Liver (tissue), 9 donors: ENCODE measurements around the gene CYP1B1. TPM values are rescaled to one million over a fixed set of nuclear protein-coding genes. Genes with fewer than 3 reads are reported as not detected.

Experiments used
- DNase-seq: peaks from one replicate; pipeline ENCODE4 v3.0.0-alpha.2; 2017; ENCODE audit warnings: low spot score
- H3K27ac ChIP-seq, 2 donors: one replicate each; pipeline ENCODE4 v1.7.0; 2013; ENCODE audit warnings: inconsistent platforms in 2 of 2, low read length in 2 of 2, control low read depth in 1 of 2, low read depth in 1 of 2, mild to moderate bottlenecking in 1 of 2
- H3K27me3 ChIP-seq, 4 donors: one replicate each; pipeline versions ENCODE4 v1.6.1 to v1.7.0; 2013; ENCODE audit warnings: low read length in 3 of 4, inconsistent platforms in 1 of 4, mild to moderate bottlenecking in 1 of 4, moderate library complexity in 1 of 4; ENCODE audit not compliant: control insufficient read depth in 4 of 4, insufficient read depth in 4 of 4
- H3K36me3 ChIP-seq, 4 donors: one replicate each; pipeline versions ENCODE4 v1.6.1 to v1.7.0; 2013; ENCODE audit warnings: low read length in 3 of 4, mild to moderate bottlenecking in 3 of 4, low read depth in 1 of 4, moderate library complexity in 1 of 4; ENCODE audit not compliant: control insufficient read depth in 4 of 4, insufficient read depth in 3 of 4
- H3K4me1 ChIP-seq, 4 donors: one replicate each; pipeline versions ENCODE4 v1.6.1 to v1.7.0; 2013; ENCODE audit warnings: low read length in 3 of 4, mild to moderate bottlenecking in 3 of 4, moderate library complexity in 1 of 4; ENCODE audit not compliant: control insufficient read depth in 4 of 4, insufficient read depth in 4 of 4
- H3K4me3 ChIP-seq, 3 donors: one replicate each; pipeline versions ENCODE4 v1.6.1 to v1.7.0; 2013; ENCODE audit warnings: low read length in 3 of 3, control low read depth in 1 of 3, low read depth in 1 of 3, mild to moderate bottlenecking in 1 of 3
- H3K9ac ChIP-seq, 2 donors: one replicate each; pipeline ENCODE4 v1.7.0; 2013; ENCODE audit warnings: low read length in 2 of 2, mild to moderate bottlenecking in 2 of 2, moderate library complexity in 2 of 2, control low read depth in 1 of 2, low read depth in 1 of 2
- H3K9me3 ChIP-seq, 4 donors: one replicate each; pipeline versions ENCODE4 v1.6.1 to v1.7.0; 2013; ENCODE audit warnings: low read length in 3 of 4; ENCODE audit not compliant: control insufficient read depth in 4 of 4
- ATF3 ChIP-seq: IDR thresholded peaks from 2 replicates; pipeline ENCODE4 v1.6.1; 2016; ENCODE audit warnings: antibody characterized with exemption
- CTCF ChIP-seq: fragments of 150-350 bp; IDR thresholded peaks from 2 replicates; pipeline ENCODE4 v1.5.1; 2017; ENCODE audit warnings: improper control_type of control experiment, low read depth, low read length; ENCODE audit not compliant: missing input control
- EGR1 ChIP-seq, 2 donors: IDR thresholded peaks; 2 replicates each; pipeline ENCODE4 v1.6.1; 2016 to 2018; ENCODE audit warnings: antibody characterized with exemption in 2 of 2, low read depth in 2 of 2
- FOXA1 ChIP-seq: IDR thresholded peaks from 2 replicates; pipeline ENCODE4 v1.6.1; 2016; ENCODE audit warnings: antibody characterized with exemption
- FOXA2 ChIP-seq: IDR thresholded peaks from 2 replicates; pipeline ENCODE4 v1.6.1; 2016; ENCODE audit warnings: antibody characterized with exemption
- GABPA ChIP-seq, 2 donors: IDR thresholded peaks in 1 of 2; conservative IDR thresholded peaks in 1 of 2; 2 replicates each; pipeline ENCODE4 v1.6.1; 2016; ENCODE audit warnings: antibody characterized with exemption in 2 of 2, mild to moderate bottlenecking in 1 of 2, moderate library complexity in 1 of 2
- HNF4A ChIP-seq, 2 donors: conservative IDR thresholded peaks; 2 replicates each; pipeline ENCODE4 v1.6.1; 2016; ENCODE audit warnings: antibody characterized with exemption in 2 of 2, mild to moderate bottlenecking in 2 of 2
- HNF4G ChIP-seq: IDR thresholded peaks from 2 replicates; pipeline ENCODE4 v1.6.1; 2016; ENCODE audit warnings: antibody characterized with exemption
- JUND ChIP-seq, 2 donors: IDR thresholded peaks; 2 replicates each; pipeline ENCODE4 v1.6.1; 2016; ENCODE audit warnings: antibody characterized with exemption in 2 of 2
- MAX ChIP-seq: IDR thresholded peaks from 2 replicates; pipeline ENCODE4 v1.6.1; 2016; ENCODE audit warnings: antibody characterized with exemption
- NR2F2 ChIP-seq: IDR thresholded peaks from 2 replicates; pipeline ENCODE4 v1.6.1; 2016; ENCODE audit warnings: antibody characterized with exemption
- RAD21 ChIP-seq, 2 donors: IDR thresholded peaks; 2 replicates each; pipeline ENCODE4 v1.6.1; 2016; ENCODE audit warnings: antibody characterized with exemption in 2 of 2, mild to moderate bottlenecking in 2 of 2
- REST ChIP-seq: IDR thresholded peaks from 2 replicates; pipeline ENCODE4 v1.6.1; 2016; ENCODE audit warnings: antibody characterized with exemption, mild to moderate bottlenecking
- RXRA ChIP-seq, 2 donors: IDR thresholded peaks; 2 replicates each; pipeline ENCODE4 v1.6.1; 2017 to 2018; ENCODE audit warnings: antibody characterized with exemption in 2 of 2, mild to moderate bottlenecking in 1 of 2
- SP1 ChIP-seq: IDR thresholded peaks from 2 replicates; pipeline ENCODE4 v1.6.1; 2018; ENCODE audit warnings: antibody characterized with exemption, mild to moderate bottlenecking
- TAF1 ChIP-seq: conservative IDR thresholded peaks from 2 replicates; pipeline ENCODE4 v1.6.1; 2016; ENCODE audit warnings: antibody characterized with exemption, mild to moderate bottlenecking
- YY1 ChIP-seq: IDR thresholded peaks from 2 replicates; pipeline ENCODE4 v1.6.1; 2016; ENCODE audit warnings: antibody characterized with exemption, mild to moderate bottlenecking
- ZBTB33 ChIP-seq: IDR thresholded peaks from 2 replicates; pipeline ENCODE4 v1.6.1; 2016; ENCODE audit warnings: antibody characterized with exemption
- WGBS: extraction: QIAGEN DNeasy Blood & Tissue Kit; methylation state at CpG from one replicate; pipeline ENCODE4 v1.1.7; 2013; 5-methylcytosine and 5-hydroxymethylcytosine counted together
- polyA plus RNA-seq, 2 donors: library from polyadenylated mRNA; stranded (reverse) in 1 of 2; unstranded in 1 of 2; fragments of 200-250 nt in 1 of 2; fragments of >200 nt in 1 of 2; fragmentation: Nextera tagmentation in 1 of 2; extraction: Ambion mirVana in 1 of 2; gene quantifications; one replicate each; pipeline versions ENCODE4 v1.2.1 to v1.2.3, GENCODE V29; 2013 to 2015
- total RNA-seq, 2 donors: library from RNA; depleted of rRNA; stranded (reverse); fragments of >200 nt; gene quantifications; one replicate each; pipeline ENCODE4 v1.2.3, GENCODE V29; 2014
- donor health status: healthy.
- donor health status: healthy.
- donor health status: healthy.
- donor health status: healthy.
- donor health status: healthy.

The CYP1B1 gene
- total and polyA plus RNA-seq, 4 donors, result 0.84 to 6.8 (median 3.2) TPM

GRCh38 chr2:38057651-38058410, 18.1 kb downstream of the CYP1B1 start:
- Histone ChIP-seq H3K27ac (no peak overlapping the region), H3K4me1 (no peaks in the 10 kb centered on the region), H3K36me3 (no peaks in the 10 kb centered on the region), H3K4me3 (no peak overlapping the region), H3K9ac (no peak overlapping the region), H3K27me3 (no peaks in the 10 kb centered on the region), H3K9me3 (no peaks in the 10 kb centered on the region)
- DNase-seq, result no peak
- TF ChIP-seq NR2F2 (no peak), SP1 (no peak), TAF1 (no peak), JUND (IDR thresholded peaks at IDR 0.05) (no peak)
- 80% methylated on average over 3 of the region's 3 CpGs for WGBS

DNA sequence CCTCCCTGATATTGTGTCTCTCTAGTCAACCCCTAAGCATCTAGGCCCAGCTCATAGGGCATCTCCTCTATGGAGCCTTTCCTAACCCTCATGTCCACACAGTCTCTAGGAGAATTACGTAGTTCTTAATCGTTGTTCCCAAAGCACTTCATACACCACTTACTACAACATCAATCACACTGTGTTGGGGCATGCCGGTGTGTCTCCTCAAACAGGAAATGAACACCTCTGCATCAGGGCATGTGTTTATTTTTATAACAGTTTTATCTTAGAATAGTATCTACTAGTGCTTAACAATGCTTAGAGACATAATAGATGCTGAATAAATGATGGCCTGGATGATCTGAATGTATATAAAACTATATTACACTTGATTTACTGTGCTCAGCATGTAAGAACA, 19.7 kb downstream of the CYP1B1 start:
- no peak overlapping the region for H3K27ac ChIP-seq
- H3K27me3 ChIP-seq, result no peaks in the 10 kb centered on the region
- DNase-seq, result no peak
- no peak overlapping the region for H3K4me3 ChIP-seq
- no peaks in the 10 kb centered on the region for H3K4me1 ChIP-seq
- no peaks in the 10 kb centered on the region for H3K36me3 ChIP-seq
- TF ChIP-seq GABPA (IDR thresholded peaks at IDR 0.05 in 1 of 2, conservative IDR thresholded peaks at IDR 0.05 in 1 of 2) (no peak), ZBTB33 (no peak), RXRA (IDR thresholded peaks at IDR 0.05) (no peak), HNF4G (no peak), EGR1 (IDR thresholded peaks at IDR 0.05; ENCODE audit: low read depth in 2 of 2) (no peak), RAD21 (IDR thresholded peaks at IDR 0.05) (no peak), YY1 (no peak), FOXA2 (no peak), CTCF (no peak), MAX (no peak), SP1 (no peak), FOXA1 (no peak), ATF3 (no peak), TAF1 (no peak), JUND (IDR thresholded peaks at IDR 0.05) (no peak), HNF4A (conservative IDR thresholded peaks at IDR 0.05) (no peak), NR2F2 (no peak), REST (no peak)
- WGBS, result 89% methylated on average over 3 of the region's 3 CpGs
- H3K9me3 ChIP-seq, result no peaks in the 10 kb centered on the region
- no peak overlapping the region for H3K9ac ChIP-seq
